Uterus (tissue), 2 donors: ENCODE data around the gene ELL2.
"Not testable (repeated sequence)": the region's sequence is repeated elsewhere in the genome, so short reads cannot be mapped to it uniquely, and the experiment has no call there.

Experiments used
- POLR2A ChIP-seq, 2 donors: fragments of 450-650 bp; IDR thresholded peaks; one replicate each; pipeline ENCODE4 v1.6.1; 2016; ENCODE audit warnings: antibody characterized with exemption in 2 of 2, mild to moderate bottlenecking in 1 of 2, moderate library complexity in 1 of 2
- TF ChIP-seq, protein P1 (sequence below), 4 experiments: fragments of 200-600 bp in 2 of 4; fragments of 450-650 bp in 2 of 4; sonication (generic) in 2 of 4; IDR thresholded peaks; one replicate each; pipeline ENCODE4 v1.5.1; 2016 to 2019; ENCODE audit warnings: antibody characterized with exemption in 4 of 4, mild to moderate bottlenecking in 2 of 4, moderate library complexity in 1 of 4

DNA sequence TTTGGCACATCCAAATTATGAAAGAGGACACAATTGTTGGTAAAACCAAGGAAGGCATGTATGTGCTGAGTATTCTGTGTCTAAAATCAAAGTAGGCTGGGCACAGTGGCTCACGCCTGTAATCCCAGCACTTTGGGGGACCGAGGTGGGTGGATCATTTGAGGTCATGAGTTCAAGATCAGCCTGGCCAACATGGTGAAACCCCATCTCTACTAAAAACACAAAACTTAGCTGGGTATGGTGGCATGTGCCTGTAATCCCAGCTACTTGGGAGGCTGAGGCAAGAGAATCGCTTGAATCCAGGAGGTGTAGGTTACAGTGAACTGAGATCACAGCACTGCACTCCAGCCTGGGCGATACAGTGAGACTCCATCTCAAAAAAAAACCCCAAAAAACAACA, 124.7 kb downstream of the ELL2 start:
- TF ChIP-seq, protein P1, sequence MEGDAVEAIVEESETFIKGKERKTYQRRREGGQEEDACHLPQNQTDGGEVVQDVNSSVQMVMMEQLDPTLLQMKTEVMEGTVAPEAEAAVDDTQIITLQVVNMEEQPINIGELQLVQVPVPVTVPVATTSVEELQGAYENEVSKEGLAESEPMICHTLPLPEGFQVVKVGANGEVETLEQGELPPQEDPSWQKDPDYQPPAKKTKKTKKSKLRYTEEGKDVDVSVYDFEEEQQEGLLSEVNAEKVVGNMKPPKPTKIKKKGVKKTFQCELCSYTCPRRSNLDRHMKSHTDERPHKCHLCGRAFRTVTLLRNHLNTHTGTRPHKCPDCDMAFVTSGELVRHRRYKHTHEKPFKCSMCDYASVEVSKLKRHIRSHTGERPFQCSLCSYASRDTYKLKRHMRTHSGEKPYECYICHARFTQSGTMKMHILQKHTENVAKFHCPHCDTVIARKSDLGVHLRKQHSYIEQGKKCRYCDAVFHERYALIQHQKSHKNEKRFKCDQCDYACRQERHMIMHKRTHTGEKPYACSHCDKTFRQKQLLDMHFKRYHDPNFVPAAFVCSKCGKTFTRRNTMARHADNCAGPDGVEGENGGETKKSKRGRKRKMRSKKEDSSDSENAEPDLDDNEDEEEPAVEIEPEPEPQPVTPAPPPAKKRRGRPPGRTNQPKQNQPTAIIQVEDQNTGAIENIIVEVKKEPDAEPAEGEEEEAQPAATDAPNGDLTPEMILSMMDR (IDR thresholded peaks at IDR 0.05) = not testable (repeated sequence)
- TF ChIP-seq POLR2A (IDR thresholded peaks at IDR 0.05) = not testable (repeated sequence)
